Endothelial cell of umbilical vein (primary cell): ENCODE results near the gene TMEM204.

Source experiments
- EZH2 ChIP-seq: IDR thresholded peaks from 2 replicates; pipeline ENCODE4 v1.6.1; 2012; ENCODE audit warnings: borderline replicate concordance, low read depth, mild to moderate bottlenecking, moderate library complexity, low read length, inconsistent platforms; ENCODE audit not compliant: severe bottlenecking
- FOS ChIP-seq: IDR thresholded peaks from 2 replicates; pipeline ENCODE4 v1.6.1; 2011; ENCODE audit warnings: mild to moderate bottlenecking, low read length, moderate library complexity, borderline replicate concordance; ENCODE audit not compliant: insufficient read depth
- POLR2A ChIP-seq: IDR thresholded peaks from 2 replicates; pipeline ENCODE4 v1.6.1; 2012; ENCODE audit warnings: low read depth, mild to moderate bottlenecking, control low read depth, low read length
- POLR2AphosphoS5 ChIP-seq: IDR thresholded peaks from 2 replicates; pipeline ENCODE4 v1.6.1; 2012; ENCODE audit warnings: low read depth, mild to moderate bottlenecking, control low read depth, low read length, moderate library complexity; ENCODE audit not compliant: insufficient read depth

DNA sequence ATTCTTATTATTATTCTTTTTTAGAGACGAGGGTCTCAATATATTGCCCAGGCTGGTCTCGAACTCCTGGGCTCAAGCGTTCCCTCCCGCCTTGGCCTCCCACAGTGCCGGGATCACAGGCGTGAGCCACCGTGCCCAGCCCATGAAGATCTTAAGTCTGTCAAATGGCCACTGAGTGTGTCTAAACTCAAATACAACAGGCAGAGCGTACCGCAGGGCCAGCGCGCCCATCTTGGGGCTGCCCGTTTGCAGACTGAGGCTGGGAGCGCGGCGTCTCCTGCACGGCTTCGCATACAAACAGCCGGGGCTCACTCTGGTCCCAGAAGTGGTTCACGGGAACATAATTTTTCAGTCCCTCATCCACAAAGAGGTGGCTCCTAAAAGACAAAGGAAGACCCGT, 30.3 kb downstream of the TMEM204 start:
- TF ChIP-seq EZH2 (no peak), FOS (no peak), POLR2AphosphoS5 (no peak), POLR2A (no peak)
